AG09319 (cell line): ENCODE measurements around the gene MYO10.

Source experiments
- DNase-seq: peaks from one replicate; pipeline ENCODE4 v3.0.0-alpha.2; 2010; ENCODE audit warnings: low read depth; ENCODE audit errors: extremely low read depth
- CTCF ChIP-seq: IDR thresholded peaks from 2 replicates; pipeline ENCODE4 v1.5.1; 2011; ENCODE audit warnings: low read depth, mild to moderate bottlenecking, inconsistent platforms, low read length, moderate library complexity

MYO10 gene

GRCh38 chr5:16869821-16870796 is 66.0 kb downstream of the MYO10 start:
- no peak for DNase-seq
- TF ChIP-seq CTCF, result no peak

DNA sequence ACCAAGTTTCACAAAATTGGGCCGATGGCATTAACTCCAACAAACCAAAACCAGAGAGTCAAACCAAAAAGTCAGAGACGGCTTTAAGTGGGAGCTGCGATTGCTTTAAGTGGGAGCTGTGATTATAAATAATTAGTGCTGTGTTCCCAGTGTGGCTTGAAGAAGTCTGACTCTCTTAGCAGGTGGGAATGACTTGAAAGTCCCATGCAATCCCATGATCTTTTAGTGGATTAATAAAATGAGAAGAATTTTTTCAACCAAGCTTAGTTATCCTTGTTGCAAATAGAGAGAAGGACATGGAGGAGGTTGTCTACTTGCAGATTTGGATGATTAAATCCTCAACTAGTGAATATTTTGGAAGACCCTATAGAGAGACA is 68.5 kb downstream of the MYO10 start:
- no peak for DNase-seq
- TF ChIP-seq CTCF, result no peak

GRCh38 chr5:16866795-16867576 is 69.1 kb downstream of the MYO10 start:
- TF ChIP-seq CTCF, result no peak

GRCh38 chr5:16866273-16866672 is 69.8 kb downstream of the MYO10 start:
- no peak for DNase-seq

More at GRCh38 chr5:16866795-16867576, 69.1 kb downstream of the MYO10 start:
- no peak for DNase-seq

DNA sequence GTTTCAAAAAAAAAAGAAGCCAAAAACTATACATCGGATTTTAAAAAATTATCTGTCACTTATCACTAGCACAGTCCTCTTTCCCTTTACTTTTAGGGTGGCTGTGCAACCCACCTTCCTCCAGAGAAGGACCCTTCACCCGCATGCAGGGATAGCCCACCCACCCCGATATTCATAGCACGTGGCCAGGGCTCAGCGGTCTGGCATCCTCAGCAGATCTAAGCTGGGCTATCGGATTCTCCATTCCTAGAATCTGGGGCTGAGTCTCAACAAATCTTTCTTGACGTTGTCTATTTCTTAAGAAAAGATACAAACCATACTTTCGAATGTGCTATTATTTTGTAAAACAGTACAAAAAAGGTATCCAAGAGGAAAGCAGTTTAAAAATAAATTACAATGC is 70.9 kb downstream of the MYO10 start:
- no peak for TF ChIP-seq CTCF
- no peak for DNase-seq

More at GRCh38 chr5:16866273-16866672, 69.8 kb downstream of the MYO10 start:
- TF ChIP-seq CTCF, result no peak

DNA sequence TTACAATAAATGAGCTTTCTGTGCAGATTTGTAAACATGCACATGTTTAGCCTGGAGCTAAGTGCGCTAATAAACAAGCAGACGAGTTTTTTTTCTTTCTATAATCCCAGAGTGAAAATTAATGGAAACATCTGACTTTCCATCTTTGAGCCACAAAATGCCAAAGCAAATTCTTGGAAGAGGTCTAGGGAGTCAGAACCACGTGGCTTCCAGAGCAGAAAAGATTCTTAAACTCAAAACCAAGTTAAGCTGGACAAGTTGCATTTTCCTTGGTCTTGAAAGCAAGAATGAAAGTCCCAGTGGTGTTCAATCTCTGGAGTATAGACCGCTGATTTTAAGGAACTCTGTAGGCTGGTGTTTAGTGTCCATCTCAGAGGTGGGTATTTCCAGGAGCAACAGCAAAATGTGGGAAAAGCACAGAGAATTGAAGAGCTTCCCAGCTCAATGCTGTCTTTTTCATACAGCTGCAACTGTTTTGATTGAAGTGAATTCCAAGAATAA is 71.4 kb downstream of the MYO10 start:
- no peak for DNase-seq
- no peak for TF ChIP-seq CTCF
